Measurements from ENCODE around the gene RAD50.

The RAD50 gene

DNA sequence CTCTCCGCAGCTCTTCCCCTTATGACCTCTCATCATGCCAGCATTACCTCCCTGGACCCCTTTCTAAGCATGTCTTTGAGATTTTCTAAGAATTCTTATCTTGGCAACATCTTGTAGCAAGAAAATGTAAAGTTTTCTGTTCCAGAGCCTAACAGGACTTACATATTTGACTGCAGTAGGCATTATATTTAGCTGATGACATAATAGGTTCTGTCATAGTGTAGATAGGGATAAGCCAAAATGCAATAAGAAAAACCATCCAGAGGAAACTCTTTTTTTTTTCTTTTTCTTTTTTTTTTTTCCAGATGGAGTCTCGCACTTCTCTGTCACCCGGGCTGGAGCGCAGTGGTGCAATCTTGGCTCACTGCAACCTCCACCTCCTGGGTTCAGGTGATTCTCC is 80.5 kb downstream of the RAD50 start:
- no peak for DNase-seq

DNA sequence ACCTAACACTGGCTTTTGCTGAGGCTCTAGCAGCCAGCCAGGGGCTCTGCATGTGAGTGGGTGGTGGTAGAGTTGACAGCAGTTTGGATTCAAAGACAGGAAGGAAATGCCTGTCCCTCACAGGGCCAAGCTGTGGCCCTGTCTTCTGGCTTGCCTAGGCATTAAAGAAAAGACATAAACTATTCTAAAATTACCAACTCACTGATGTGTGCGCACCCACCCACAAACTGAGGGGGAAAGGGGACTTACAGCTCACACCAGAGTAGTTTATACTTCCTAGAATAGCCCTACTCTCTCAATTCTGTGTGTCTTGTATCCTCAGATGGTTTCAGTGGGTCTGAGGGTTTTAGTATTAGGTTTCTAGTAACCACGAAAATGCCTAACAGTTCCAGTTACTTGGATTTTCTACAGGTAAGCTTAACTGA is 82.9 kb downstream of the RAD50 start:
- no peak for DNase-seq

DNA sequence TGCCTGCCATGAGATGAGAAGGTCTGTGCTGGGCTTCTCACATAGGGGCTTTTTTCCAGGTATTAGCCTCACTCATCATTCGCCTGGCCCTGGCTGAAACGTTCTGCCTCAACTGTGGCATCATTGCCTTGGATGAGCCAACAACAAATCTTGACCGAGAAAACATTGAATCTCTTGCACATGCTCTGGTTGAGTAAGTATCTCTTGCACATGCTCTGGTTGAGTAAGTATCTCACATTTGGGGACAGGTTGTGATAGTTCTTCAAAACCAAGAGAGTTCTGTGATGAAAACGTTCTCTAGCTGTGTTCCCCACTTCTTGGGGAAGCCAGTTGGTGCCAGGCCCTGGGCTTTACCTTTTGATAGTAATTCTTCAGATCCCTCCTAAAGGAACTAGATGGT is 83.8 kb downstream of the RAD50 start:
- DNase-seq, result no peak

DNA sequence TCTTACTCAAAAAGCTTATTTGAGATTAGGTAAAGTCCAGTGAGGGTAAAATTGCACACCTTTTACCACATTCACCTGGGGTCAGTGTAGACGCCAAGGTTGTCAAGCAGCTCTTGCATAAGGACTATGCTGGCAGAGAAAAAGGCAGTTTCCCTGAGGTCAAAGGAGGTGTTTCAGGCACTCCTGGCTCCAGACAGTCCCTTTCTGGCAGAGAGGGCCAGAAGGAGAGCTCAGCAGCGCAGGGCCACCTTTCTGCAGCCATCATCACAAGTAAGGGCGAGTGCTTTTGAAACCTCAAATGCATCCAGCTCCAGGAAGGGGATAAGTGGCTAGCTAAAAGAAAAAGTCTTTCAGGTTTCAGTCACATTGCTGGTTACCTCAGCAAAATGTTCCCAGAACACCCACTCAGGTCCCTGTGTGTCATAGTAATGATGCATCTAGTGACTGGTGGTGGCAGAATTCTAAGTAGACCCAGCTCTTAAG is 84.5 kb downstream of the RAD50 start:
- DNase-seq, result no peak

DNA sequence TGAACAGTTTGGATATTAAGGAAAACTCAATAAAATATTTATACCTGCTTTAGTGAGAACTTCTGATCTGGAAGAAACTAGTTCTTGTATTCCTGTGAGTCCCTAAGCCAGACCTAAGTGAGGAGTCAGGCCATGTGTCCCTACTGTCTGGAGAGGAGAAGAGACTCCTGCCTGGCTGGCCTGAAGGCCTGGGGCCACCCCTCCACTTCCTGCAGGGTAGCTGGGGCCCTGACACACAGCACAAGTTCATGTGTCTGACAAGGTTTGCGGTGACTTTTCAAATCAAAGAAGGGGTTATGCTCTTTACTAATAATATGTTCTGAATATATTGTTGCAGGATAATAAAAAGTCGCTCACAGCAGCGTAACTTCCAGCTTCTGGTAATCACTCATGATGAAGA is 85.1 kb downstream of the RAD50 start:
- no peak for DNase-seq

DNA sequence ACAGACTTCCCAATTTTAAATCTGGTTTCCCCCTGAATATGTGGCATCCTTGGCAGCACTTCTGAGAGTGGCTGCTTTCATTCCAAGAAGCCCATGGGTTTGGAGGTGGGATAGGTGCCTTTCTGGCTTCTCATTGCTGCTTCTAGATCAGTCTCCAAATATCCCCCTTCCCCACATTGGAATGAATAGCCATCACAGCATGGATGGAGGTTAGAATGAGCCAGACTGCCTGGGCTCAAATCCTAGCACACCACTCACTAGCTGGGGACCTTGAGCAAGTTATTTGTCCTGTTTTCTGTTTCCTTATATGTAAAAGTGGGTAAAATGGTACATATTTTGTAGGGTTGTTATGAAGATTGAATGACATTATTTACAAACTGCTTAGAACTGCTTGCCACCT is 87.4 kb downstream of the RAD50 start:
- DNase-seq, result no peak

DNA sequence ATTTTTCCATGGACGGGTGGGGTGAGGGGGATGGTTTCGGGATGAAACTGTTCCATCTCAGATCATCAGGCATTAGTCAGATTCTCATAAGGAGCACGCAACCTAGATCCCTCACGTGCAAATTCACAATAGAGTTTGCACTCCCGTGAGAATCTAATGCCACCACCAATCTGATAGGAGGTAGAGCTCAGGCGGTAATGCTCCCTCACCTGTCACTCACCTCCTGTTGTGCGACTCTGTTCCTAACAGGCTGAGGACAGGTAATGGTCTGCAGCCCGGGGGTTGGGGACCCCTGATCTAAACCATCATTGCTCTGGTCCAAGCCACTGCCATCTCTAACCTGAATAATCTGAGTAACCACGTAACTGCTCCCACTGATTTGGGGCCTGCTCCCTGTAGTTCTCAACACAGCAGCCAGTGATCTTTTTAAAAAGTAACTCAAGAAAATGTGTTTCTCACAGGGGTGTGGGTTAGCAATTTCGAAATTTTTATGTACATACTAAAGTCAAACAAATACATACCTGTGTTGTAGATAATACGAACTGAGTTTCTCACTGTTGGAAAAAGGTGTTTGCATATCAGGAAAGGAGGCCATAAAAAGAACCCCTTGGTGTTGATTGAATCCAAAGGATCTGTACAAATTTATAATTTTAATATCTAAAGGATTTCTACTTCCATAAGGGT is 89.9 kb downstream of the RAD50 start:
- DNase-seq, result no peak

DNA sequence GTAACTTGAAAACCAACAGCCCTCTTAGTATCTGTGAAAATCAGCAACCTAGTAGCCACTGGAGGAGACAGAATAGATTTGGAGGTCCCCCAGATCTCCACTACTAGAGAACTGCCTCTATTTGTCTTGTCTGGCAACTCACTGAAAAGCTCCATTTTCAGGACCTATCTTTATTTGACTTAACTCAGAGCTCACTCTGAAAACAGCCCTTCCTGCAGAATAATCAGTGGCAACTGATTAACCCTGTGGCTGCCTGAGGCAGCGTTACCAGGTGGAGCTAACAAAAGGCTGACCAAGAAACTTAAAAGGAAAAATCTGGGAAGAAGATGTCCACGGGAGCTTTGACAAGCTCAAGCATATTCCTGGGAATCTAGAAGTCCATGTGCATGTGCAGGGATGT is 90.7 kb downstream of the RAD50 start:
- no peak for DNase-seq

DNA sequence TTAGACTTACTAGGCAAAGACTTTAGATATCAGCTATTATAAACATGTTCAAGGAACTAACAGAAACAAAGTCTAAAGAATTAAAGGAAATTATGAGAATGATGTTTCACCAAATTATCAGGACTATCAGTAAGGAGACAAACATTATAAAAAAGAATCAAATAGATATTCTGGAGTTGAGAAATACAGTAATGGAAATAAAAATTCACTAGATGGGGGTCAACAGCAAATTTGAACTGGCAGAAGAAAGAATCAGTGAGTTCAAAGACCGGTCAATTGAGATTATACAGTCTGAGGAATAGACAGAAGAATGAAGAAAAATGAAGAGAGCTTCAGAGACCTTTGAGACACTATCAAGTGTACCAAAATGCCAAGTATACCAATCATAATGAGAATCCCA is 91.6 kb downstream of the RAD50 start:
- DNase-seq, result no peak

DNA sequence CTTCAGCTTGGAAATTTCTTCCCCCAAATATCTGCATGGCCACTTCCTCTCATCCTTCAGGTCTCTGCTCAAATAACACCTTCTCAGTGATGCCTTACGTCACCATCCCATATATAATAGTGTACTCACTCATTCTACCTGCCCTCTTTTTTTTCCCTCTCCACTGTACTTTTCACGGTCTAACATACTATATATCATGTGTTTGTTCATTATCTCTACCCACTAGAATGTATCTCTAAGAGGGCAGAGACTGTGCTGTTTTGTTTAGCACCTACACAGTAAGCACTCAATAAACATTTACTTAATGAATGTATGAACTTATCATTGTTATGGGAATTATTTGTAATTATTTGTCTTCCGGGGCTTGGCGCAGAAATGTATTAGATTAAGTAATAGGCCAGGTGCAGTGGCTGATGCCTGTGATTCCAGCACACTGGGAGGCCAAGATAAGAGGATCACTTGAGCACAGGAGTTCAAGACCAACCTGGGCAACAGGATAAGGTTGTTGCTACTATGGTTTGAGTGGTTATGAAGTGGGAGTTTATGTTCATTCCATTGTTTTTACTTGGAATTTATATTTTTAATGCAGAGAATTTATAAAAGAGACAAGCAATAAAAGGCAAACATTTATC is 95.2 kb downstream of the RAD50 start:
- DNase-seq, result no peak

DNA sequence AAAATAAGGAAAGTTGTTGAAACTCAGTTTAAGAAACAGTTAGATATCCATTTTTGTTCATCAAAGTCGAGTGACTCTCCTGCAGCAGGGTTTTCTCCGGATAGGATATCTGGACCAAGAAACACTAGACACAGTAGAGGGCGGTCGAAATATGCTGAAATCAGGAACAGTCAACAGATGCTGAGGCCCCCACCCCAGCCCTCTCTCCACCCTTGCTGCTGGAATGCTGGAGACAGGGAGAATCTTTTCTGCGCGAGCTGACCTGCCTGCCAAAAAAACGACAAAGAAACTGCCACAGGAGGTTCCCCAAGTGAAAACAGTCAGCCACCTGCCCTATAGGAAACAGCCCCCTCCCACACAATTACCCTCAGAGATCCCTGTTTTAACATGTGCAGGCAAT is 96.9 kb downstream of the RAD50 start:
- DNase-seq, result no peak

DNA sequence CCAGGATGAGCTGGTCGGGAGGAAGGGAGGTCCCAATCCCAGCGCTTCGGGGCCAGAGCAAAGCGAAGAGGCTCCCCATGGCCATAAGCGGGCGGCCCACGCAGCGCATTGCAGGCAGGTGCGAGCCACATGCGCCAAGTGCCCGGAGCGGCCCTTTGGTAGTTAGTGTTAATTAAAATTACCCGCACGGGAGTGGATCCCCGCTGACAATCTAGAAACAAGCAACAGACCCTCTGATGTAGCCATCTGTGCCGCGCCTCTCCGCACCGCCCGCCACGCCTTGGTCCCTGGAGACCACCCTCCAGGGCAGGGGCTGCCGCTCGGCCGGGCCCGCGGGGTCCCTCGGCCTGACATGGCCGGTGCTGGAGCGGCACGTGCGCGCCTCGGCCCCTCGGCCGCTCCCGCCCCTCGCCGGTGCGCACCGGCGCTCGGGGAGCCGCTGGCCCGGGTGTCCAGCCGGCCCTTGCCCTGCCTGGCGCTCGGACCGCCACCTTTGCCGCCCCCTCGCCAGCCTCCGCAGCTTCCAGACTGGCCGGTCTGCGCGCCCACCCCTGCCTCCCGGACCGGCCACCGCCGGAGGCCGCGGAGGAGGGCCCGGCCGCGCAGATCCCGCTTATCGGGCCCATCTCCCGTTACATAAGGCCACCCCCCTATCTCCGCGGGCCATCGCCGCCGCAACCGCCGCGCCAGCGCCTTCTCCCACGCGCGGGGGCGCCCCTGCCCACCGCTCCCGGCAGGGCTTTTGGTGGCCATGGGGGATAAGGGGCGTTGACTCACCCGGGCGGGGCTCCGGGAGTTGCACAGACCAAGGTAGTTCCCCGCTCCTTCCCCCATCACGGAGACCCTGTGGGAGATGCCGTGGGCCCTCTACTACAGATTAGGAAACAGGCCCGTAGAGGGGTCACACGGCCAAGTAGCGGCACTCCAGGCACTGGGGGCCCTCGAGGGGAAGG is 99.3 kb downstream of the RAD50 start:
- DNase-seq, result no peak

DNA sequence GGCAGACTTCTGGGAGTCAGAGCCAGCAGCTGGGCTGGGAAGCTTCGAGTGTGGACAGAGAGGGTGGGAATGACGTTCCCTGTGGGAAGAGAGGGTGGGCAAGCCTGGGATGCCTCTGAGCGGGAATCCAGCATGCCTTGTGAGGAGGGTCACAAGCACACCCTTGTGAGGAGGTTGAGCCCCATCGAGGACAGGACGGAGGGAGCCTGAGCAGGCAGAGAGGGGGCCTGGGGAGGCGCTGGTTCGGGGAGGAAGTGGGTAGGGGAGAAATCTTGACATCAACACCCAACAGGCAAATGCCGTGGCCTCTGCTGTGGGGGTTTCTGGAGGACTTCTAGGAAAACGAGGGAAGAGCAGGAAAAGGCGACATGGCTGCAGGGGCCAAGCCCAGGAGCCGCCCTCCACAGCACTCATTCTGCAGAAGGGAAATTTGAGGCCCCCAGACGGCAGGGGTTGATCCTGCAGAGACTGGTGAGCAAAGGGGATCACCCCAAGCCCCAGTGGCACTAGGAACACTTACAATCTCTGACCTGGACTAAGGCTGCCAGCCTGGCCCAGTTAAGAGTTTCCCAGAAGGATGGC is 100.1 kb downstream of the RAD50 start:
- no peak for DNase-seq

DNA sequence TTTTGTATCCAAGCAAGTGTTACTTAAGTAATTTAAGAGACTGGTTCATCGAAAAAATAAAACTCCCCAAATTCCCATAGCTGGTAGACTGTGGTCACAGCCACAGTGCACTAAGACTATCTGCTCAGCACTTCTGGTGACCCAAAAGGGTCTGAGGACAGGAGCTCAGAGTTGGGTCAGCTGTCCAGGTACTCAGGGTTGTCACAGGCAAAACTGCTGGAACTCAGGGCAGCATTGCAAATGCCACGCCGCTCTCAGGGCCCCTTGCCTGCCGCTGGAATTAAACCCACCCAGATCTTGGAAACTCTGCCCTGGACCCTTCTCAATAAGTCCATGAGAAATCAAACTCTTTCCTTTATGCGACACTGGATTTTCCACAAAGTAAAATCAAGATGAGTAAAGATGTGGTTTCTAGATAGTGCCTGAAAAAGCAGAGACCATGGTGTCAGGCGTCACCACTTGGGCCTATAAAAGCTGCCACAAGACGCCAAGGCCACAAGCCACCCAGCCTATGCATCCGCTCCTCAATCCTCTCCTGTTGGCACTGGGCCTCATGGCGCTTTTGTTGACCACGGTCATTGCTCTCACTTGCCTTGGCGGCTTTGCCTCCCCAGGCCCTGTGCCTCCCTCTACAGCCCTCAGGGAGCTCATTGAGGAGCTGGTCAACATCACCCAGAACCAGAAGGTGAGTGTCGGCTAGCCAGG is 101.1 kb downstream of the RAD50 start, which contains the start of gene IL13:
IL13 (plus strand) TSS at position 498 of the 705 bp plus-strand sequence; CDS start at position 512, 14 bp downstream.
- no peak for DNase-seq

DNA sequence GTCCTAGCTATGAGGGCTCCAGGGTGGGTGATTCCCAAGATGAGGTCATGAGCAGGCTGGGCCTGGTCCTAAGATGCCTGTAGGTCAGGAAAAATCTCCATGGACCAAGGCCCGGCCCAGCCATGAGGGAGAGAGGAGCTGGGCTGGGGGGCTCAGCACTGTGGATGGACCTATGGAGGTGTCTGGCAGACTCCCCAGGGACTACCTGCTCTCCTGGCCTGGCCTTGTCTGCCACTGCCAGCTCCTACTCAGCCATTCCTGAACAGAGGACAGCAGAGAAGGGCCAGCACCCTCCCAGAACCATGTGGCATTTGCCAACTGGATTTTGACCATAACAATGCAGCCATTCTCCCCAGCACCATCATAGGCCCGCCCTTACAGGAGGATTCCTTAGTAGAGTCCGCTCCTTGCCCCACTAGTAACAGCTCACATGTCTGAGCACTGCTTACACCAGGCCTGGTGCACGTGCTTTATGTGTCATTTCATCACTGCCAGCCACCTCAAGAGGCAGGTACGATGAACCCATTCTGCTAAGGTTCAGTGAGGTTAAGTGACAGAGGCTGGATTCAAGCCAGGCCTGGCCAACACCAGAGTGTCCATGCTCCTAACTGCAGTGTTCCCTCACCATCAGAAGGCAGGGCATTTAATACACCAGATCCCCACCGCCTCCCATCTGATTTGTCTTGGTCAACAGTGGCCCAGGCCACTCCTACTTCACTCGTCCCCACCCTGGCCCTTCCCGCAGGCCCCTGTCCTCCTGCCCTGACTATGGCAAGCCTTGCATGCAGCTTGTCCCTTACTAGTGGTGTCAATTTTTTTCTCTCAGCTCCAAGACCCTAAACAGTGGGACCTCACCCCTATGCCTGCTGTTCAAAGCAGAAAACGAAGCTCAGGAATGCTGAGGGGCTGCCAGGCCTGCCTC is 101.9 kb downstream of the RAD50 start:
- DNase-seq, result no peak

DNA sequence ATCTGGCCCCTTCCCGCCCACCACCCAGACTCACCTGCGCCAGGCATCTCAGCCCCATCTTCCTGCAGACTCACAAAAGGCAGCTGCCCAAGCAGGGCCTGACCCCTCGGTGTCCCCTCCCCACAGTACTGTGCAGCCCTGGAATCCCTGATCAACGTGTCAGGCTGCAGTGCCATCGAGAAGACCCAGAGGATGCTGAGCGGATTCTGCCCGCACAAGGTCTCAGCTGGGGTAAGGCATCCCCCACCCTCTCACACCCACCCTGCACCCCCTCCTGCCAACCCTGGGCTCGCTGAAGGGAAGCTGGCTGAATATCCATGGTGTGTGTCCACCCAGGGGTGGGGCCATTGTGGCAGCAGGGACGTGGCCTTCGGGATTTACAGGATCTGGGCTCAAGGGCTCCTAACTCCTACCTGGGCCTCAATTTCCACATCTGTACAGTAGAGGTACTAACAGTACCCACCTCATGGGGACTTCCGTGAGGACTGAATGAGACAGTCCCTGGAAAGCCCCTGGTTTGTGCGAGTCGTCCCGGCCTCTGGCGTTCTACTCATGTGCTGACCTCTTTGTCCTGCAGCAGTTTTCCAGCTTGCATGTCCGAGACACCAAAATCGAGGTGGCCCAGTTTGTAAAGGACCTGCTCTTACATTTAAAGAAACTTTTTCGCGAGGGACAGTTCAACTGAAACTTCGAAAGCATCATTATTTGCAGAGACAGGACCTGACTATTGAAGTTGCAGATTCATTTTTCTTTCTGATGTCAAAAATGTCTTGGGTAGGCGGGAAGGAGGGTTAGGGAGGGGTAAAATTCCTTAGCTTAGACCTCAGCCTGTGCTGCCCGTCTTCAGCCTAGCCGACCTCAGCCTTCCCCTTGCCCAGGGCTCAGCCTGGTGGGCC is 103.1 kb downstream of the RAD50 start:
- DNase-seq, result no peak

DNA sequence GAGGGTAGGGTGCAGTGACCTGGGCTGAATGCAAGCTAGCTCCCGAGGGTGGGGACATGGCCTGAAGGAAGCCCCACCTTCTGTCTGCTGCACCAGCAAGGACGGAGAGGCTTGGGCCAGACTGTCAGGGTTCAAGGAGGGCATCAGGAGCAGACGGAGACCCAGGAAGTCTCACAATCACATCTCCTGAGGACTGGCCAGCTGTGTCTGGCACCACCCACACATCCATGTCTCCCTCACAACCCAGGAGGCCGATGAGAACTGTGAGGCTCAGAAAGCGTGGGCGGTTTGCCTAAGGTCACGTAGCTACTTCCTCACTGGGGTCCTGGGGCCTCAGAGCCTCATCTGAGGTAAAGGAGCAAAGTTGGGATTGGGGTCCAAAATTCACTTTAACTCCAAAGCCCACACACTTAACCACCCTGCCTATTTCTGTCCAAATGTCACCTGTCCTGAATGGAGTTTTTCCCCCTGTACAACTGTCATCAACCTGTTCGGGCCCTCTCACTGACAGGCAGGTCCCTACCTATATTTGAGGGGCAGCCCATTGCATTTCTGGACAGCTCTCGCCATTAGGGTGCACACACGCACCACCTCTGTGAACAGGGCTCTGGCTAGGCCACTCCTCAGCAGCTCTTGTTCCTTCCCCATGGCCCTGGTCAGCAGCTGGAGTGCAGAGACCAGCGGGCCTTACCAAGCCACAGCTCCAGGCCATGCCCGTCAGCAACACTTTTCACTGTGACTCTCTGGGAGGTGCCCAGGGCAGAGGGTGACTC is 104.6 kb downstream of the RAD50 start:
- DNase-seq, result no peak

DNA sequence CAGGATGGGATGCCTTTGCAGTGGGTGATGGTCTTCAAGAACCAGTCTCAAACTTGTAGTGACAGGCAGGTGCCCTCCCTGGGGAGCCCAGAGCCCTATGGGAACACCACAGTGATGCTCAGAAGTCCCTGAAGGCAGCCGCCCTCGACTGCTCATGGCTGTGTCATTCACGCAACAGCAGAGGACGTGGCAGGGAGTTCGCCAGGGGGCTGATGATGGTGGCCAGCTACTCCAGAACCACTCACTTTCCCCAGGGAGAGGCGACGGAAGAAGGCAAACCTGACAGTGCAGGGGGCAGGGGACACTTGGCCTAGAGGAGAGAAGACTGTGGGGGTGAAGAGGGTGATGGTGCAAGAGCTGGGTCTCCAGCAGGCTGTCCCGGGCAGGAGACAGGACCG is 105.2 kb downstream of the RAD50 start:
- no peak for DNase-seq
